Liver (tissue), 9 donors: Measurements from ENCODE around the gene ULK4. TPM values are rescaled to one million over a fixed set of nuclear protein-coding genes. Genes with fewer than 3 reads are reported as not detected.

Experiments used
- DNase-seq: peaks from one replicate; pipeline ENCODE4 v3.0.0-alpha.2; 2017; ENCODE audit warnings: low spot score
- H3K27ac ChIP-seq, 2 donors: one replicate each; pipeline ENCODE4 v1.7.0; 2013; ENCODE audit warnings: inconsistent platforms in 2 of 2, low read length in 2 of 2, control low read depth in 1 of 2, low read depth in 1 of 2, mild to moderate bottlenecking in 1 of 2
- H3K27me3 ChIP-seq, 4 donors: one replicate each; pipeline versions ENCODE4 v1.6.1 to v1.7.0; 2013; ENCODE audit warnings: low read length in 3 of 4, inconsistent platforms in 1 of 4, mild to moderate bottlenecking in 1 of 4, moderate library complexity in 1 of 4; ENCODE audit not compliant: control insufficient read depth in 4 of 4, insufficient read depth in 4 of 4
- H3K36me3 ChIP-seq, 4 donors: one replicate each; pipeline versions ENCODE4 v1.6.1 to v1.7.0; 2013; ENCODE audit warnings: low read length in 3 of 4, mild to moderate bottlenecking in 3 of 4, low read depth in 1 of 4, moderate library complexity in 1 of 4; ENCODE audit not compliant: control insufficient read depth in 4 of 4, insufficient read depth in 3 of 4
- H3K4me1 ChIP-seq, 4 donors: one replicate each; pipeline versions ENCODE4 v1.6.1 to v1.7.0; 2013; ENCODE audit warnings: low read length in 3 of 4, mild to moderate bottlenecking in 3 of 4, moderate library complexity in 1 of 4; ENCODE audit not compliant: control insufficient read depth in 4 of 4, insufficient read depth in 4 of 4
- H3K4me3 ChIP-seq, 3 donors: one replicate each; pipeline versions ENCODE4 v1.6.1 to v1.7.0; 2013; ENCODE audit warnings: low read length in 3 of 3, control low read depth in 1 of 3, low read depth in 1 of 3, mild to moderate bottlenecking in 1 of 3
- H3K9ac ChIP-seq, 2 donors: one replicate each; pipeline ENCODE4 v1.7.0; 2013; ENCODE audit warnings: low read length in 2 of 2, mild to moderate bottlenecking in 2 of 2, moderate library complexity in 2 of 2, control low read depth in 1 of 2, low read depth in 1 of 2
- H3K9me3 ChIP-seq, 4 donors: one replicate each; pipeline versions ENCODE4 v1.6.1 to v1.7.0; 2013; ENCODE audit warnings: low read length in 3 of 4; ENCODE audit not compliant: control insufficient read depth in 4 of 4
- ATF3 ChIP-seq: IDR thresholded peaks from 2 replicates; pipeline ENCODE4 v1.6.1; 2016; ENCODE audit warnings: antibody characterized with exemption
- CTCF ChIP-seq: fragments of 150-350 bp; IDR thresholded peaks from 2 replicates; pipeline ENCODE4 v1.5.1; 2017; ENCODE audit warnings: improper control_type of control experiment, low read depth, low read length; ENCODE audit not compliant: missing input control
- EGR1 ChIP-seq, 2 donors: IDR thresholded peaks; 2 replicates each; pipeline ENCODE4 v1.6.1; 2016 to 2018; ENCODE audit warnings: antibody characterized with exemption in 2 of 2, low read depth in 2 of 2
- FOXA1 ChIP-seq: IDR thresholded peaks from 2 replicates; pipeline ENCODE4 v1.6.1; 2016; ENCODE audit warnings: antibody characterized with exemption
- FOXA2 ChIP-seq: IDR thresholded peaks from 2 replicates; pipeline ENCODE4 v1.6.1; 2016; ENCODE audit warnings: antibody characterized with exemption
- GABPA ChIP-seq, 2 donors: IDR thresholded peaks in 1 of 2; conservative IDR thresholded peaks in 1 of 2; 2 replicates each; pipeline ENCODE4 v1.6.1; 2016; ENCODE audit warnings: antibody characterized with exemption in 2 of 2, mild to moderate bottlenecking in 1 of 2, moderate library complexity in 1 of 2
- HNF4A ChIP-seq, 2 donors: conservative IDR thresholded peaks; 2 replicates each; pipeline ENCODE4 v1.6.1; 2016; ENCODE audit warnings: antibody characterized with exemption in 2 of 2, mild to moderate bottlenecking in 2 of 2
- HNF4G ChIP-seq: IDR thresholded peaks from 2 replicates; pipeline ENCODE4 v1.6.1; 2016; ENCODE audit warnings: antibody characterized with exemption
- JUND ChIP-seq, 2 donors: IDR thresholded peaks; 2 replicates each; pipeline ENCODE4 v1.6.1; 2016; ENCODE audit warnings: antibody characterized with exemption in 2 of 2
- MAX ChIP-seq: IDR thresholded peaks from 2 replicates; pipeline ENCODE4 v1.6.1; 2016; ENCODE audit warnings: antibody characterized with exemption
- NR2F2 ChIP-seq: IDR thresholded peaks from 2 replicates; pipeline ENCODE4 v1.6.1; 2016; ENCODE audit warnings: antibody characterized with exemption
- RAD21 ChIP-seq, 2 donors: IDR thresholded peaks; 2 replicates each; pipeline ENCODE4 v1.6.1; 2016; ENCODE audit warnings: antibody characterized with exemption in 2 of 2, mild to moderate bottlenecking in 2 of 2
- RXRA ChIP-seq, 2 donors: IDR thresholded peaks; 2 replicates each; pipeline ENCODE4 v1.6.1; 2017 to 2018; ENCODE audit warnings: antibody characterized with exemption in 2 of 2, mild to moderate bottlenecking in 1 of 2
- SP1 ChIP-seq: IDR thresholded peaks from 2 replicates; pipeline ENCODE4 v1.6.1; 2018; ENCODE audit warnings: antibody characterized with exemption, mild to moderate bottlenecking
- TAF1 ChIP-seq: conservative IDR thresholded peaks from 2 replicates; pipeline ENCODE4 v1.6.1; 2016; ENCODE audit warnings: antibody characterized with exemption, mild to moderate bottlenecking
- YY1 ChIP-seq: IDR thresholded peaks from 2 replicates; pipeline ENCODE4 v1.6.1; 2016; ENCODE audit warnings: antibody characterized with exemption, mild to moderate bottlenecking
- ZBTB33 ChIP-seq: IDR thresholded peaks from 2 replicates; pipeline ENCODE4 v1.6.1; 2016; ENCODE audit warnings: antibody characterized with exemption
- WGBS: extraction: QIAGEN DNeasy Blood & Tissue Kit; methylation state at CpG from one replicate; pipeline ENCODE4 v1.1.7; 2013; 5-methylcytosine and 5-hydroxymethylcytosine counted together
- polyA plus RNA-seq, 2 donors: library from polyadenylated mRNA; stranded (reverse) in 1 of 2; unstranded in 1 of 2; fragments of 200-250 nt in 1 of 2; fragments of >200 nt in 1 of 2; fragmentation: Nextera tagmentation in 1 of 2; extraction: Ambion mirVana in 1 of 2; gene quantifications; one replicate each; pipeline versions ENCODE4 v1.2.1 to v1.2.3, GENCODE V29; 2013 to 2015
- total RNA-seq, 2 donors: library from RNA; depleted of rRNA; stranded (reverse); fragments of >200 nt; gene quantifications; one replicate each; pipeline ENCODE4 v1.2.3, GENCODE V29; 2014
- TF ChIP-seq, protein P1 (sequence below): IDR thresholded peaks from 2 replicates; pipeline ENCODE4 v1.6.1; 2016; ENCODE audit warnings: antibody characterized with exemption, mild to moderate bottlenecking
- donor health status: healthy.
- donor health status: healthy.
- donor health status: healthy.
- donor health status: healthy.
- donor health status: healthy.

The ULK4 gene
- total and polyA plus RNA-seq, 4 donors: 1.1 to 11.5 (median 3.2) TPM

- no peak for TF ChIP-seq RAD21 (IDR thresholded peaks at IDR 0.05)
- no peak for TF ChIP-seq RXRA (IDR thresholded peaks at IDR 0.05)
- no peak for TF ChIP-seq ZBTB33
- no peak for TF ChIP-seq GABPA (IDR thresholded peaks at IDR 0.05 in 1 of 2, conservative IDR thresholded peaks at IDR 0.05 in 1 of 2)
- no peak for TF ChIP-seq FOXA2
- TF ChIP-seq YY1: no peak
- TF ChIP-seq NR2F2: no peak
- no peak for TF ChIP-seq SP1
- TF ChIP-seq CTCF: no peak
- no peak for TF ChIP-seq MAX
- no peak for TF ChIP-seq JUND (IDR thresholded peaks at IDR 0.05)
- TF ChIP-seq HNF4A (conservative IDR thresholded peaks at IDR 0.05): no peak
- no peak for TF ChIP-seq FOXA1
- no peak for TF ChIP-seq ATF3
- TF ChIP-seq TAF1: no peak
- TF ChIP-seq HNF4G: no peak
- no peak for TF ChIP-seq EGR1 (IDR thresholded peaks at IDR 0.05; ENCODE audit: low read depth in 2 of 2)
- TF ChIP-seq, protein P1, sequence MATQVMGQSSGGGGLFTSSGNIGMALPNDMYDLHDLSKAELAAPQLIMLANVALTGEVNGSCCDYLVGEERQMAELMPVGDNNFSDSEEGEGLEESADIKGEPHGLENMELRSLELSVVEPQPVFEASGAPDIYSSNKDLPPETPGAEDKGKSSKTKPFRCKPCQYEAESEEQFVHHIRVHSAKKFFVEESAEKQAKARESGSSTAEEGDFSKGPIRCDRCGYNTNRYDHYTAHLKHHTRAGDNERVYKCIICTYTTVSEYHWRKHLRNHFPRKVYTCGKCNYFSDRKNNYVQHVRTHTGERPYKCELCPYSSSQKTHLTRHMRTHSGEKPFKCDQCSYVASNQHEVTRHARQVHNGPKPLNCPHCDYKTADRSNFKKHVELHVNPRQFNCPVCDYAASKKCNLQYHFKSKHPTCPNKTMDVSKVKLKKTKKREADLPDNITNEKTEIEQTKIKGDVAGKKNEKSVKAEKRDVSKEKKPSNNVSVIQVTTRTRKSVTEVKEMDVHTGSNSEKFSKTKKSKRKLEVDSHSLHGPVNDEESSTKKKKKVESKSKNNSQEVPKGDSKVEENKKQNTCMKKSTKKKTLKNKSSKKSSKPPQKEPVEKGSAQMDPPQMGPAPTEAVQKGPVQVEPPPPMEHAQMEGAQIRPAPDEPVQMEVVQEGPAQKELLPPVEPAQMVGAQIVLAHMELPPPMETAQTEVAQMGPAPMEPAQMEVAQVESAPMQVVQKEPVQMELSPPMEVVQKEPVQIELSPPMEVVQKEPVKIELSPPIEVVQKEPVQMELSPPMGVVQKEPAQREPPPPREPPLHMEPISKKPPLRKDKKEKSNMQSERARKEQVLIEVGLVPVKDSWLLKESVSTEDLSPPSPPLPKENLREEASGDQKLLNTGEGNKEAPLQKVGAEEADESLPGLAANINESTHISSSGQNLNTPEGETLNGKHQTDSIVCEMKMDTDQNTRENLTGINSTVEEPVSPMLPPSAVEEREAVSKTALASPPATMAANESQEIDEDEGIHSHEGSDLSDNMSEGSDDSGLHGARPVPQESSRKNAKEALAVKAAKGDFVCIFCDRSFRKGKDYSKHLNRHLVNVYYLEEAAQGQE: no peak
- Histone ChIP-seq H3K4me3 (no peak overlapping the region), H3K9ac (no peak overlapping the region), H3K4me1 (peaks cover 0 to 9% (median 5%) of the 10 kb centered on the region in 4 donors), H3K9me3 (no peaks in the 10 kb centered on the region), H3K36me3 (no peaks in the 10 kb centered on the region), H3K27me3 (no peaks in the 10 kb centered on the region), H3K27ac (no peak overlapping the region)
- no peak for DNase-seq
- WGBS: 94% methylated on average over 1 of the region's 1 CpG
These were observed 264.2 kb downstream of the ULK4 start for GRCh38 chr3:41697702-41698101.
